ENCODE measurements around the gene CAMK1D.

CAMK1D gene

DNA sequence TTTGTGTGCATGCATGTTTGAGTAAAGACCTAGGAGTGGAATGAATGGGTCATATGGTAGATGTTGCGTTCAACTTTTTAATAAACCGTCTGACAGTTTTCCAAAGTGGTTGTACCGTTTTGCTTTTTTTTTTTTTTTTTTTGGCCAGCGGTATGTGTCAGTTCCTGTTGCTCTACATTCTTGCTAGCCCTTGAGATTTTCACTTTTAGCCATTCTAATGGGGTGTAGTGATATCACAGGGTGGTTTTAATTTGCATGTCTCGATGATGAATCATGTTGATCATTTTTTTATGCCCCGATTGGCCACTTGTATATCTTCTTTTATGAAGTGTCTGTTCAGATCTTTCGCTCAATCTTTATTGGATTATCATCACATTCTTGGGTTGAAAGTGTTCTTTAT, 320.7 kb downstream of the CAMK1D start:
- no peak for DNase-seq

DNA sequence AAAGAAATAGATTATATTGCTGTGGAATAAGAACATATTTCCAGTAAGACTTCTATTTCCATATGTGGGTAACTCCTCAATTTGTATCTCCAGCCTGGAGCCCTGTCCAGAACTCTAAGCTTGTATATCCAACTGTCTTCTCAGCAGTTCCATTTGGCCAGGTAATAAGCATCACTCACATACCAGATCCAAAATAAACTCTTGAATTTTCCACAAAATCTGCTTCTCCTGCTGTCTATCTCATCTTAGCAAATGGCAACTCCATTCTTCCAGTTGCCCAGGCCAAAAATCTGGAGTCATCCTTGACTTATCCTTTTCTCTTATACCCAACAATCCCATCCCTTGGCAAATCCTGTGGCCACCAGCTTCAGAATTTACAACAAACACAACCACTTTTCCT, 325.8 kb downstream of the CAMK1D start:
- DNase-seq = no peak

DNA sequence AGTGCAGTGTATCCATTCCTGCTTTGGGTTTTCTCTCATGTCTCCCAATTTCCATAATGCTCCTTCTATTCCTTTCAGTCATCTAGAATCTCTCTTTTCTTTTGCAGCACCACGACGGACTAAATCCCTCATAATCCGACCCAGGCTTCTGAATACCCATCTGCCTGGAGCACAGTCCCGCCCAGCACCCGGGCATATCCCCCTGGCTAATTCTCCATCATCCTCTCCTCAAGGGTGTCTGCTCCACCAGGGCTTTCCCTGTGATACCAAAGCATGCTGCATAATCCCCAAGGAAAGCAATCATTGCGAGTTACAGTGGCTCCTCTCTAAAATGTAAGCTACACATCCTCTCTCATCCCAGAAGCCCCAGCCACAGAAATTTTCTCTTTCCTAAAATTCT, 330.3 kb downstream of the CAMK1D start:
- no peak for DNase-seq

DNA sequence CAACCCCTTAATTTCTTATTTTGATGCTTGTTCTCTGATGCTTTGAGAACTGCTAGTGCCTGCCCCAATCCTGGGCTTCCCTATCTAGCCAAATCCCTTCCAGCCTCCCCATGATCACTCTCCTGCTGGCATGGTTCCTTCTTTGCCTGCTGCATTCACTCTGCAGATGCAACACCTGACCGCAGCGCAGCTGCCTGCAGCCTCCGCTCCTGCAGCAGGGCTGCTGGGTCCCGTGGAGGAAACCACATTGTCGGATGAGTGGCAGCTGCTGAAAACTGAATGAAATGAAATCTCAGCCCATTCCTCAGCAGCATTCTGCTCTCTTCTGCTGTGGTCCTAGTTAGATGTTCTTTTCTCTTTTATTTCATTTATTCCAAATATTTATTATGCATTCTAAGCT, 331.9 kb downstream of the CAMK1D start:
- DNase-seq = no peak

DNA sequence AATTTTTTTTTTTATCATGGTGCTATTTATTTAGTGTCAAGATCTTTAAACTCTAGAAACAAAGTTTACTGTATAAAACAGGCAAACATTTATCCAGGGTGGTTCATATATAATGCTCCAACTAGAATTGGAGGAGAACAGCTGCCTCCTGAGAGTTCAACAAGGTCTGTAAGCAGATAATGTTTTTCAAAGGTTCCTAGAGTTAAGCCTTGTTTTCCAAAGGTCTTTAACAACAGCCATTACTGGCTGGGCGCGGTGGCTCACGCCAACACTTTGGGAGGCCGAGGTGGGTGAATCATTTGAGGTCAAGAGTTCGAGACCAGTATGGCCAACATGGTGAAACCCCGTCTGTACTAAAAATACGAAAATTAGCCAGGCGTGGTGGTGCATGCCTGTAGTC, 335.4 kb downstream of the CAMK1D start:
- DNase-seq = no peak

DNA sequence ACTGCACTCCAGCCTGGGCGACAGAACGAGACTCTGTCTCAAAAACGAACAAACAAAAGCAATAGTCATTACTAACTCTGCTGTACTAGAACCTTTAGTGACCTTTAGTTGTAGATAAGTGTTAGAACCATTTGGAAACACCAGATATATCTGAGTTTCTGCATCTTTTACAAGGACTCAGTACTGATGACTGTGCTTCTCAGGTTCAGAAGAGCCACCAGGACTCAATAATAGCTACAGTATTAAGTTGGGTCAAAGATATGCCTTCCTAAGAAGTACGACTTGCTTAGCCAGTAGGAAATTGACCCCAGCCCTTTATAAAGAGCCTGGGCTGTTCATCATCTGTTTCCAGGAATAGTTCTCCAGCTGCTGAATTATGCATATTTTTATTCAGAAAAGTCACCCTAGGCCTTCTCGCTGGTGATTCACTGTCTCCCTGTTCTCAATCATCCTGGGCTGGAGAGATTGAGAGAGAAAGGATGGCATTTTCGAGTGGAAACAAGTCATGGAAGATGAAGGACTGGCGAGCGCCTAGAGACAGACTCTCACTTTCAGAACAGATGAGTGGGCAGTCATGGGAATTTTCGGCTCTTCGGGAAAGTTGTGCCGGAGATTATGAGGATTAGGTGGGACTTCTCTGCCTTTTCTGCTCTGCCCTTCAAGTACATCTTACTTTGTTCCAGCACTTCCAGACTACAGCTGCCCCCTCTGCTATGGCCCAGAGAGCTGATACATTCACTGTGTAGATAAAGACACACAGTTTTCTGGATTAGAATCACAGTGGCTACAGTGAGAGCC, 336.1 kb downstream of the CAMK1D start:
- no peak for DNase-seq

DNA sequence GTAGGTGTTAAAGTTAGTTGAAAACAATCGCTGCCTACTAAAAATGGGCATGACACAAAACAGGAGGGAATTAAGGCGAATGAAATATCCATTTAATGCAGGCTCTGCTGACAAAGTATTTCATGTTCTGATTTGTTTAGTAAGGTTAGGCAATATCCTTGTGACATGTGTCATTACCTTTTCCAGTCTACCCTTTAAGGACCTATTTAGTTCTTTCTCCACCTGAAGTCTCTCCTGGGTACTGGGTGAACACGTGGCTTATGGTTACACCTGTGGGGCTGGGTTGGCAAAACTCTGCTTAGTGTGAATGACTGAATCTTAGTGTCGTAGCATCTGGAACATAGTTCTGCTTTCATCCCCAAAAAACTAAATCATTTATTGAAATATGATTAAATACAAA, 338.6 kb downstream of the CAMK1D start:
- no peak for DNase-seq

DNA sequence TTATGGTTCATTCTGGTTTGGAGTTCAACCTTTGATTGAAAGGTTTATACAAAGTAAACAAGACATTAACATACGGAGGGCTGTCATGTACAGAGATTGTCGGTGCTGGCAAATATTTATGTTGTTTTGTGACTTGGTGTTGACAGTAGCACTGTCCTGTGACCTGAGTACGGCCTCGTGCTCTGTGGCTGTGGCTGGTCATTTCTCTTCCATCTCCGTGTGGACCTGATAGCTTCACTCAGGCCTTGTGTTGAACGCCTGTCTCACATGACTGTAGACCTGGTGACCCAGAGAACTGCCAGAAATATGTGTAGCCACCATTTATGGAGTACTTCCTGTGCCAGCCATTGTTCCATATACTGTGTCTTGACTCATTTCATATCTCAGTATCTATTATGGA, 340.5 kb downstream of the CAMK1D start:
- DNase-seq = peak; percentile 5

DNA sequence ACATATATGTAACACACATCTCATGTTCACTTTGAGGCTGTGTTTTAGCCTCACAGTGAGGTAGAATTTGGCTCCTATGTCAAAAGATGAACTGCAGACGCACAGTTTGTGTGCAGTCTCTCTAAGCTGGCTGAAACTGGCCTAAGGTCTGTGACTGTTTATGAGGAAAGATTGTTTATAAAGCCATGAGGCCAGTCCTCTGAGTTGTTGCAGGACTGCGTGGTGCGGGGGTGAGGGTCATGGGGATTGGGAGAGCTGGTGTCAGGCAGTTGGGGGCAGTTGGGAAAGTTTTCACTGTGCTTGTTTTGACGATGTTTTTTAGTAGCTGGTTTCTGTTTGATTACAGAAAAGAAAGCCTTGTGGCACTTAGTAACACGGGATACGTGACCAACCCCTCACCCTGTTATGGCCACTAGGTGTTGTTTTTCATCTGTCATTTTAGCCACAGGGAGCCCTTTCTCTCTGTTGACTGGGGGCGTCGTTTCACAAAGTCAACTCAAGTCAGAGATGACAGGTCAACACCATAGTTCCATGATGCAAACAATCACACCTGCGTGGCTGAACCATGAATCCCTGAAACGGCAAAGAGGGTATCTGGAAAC, 341.3 kb downstream of the CAMK1D start:
- DNase-seq = peak; percentile 77

DNA sequence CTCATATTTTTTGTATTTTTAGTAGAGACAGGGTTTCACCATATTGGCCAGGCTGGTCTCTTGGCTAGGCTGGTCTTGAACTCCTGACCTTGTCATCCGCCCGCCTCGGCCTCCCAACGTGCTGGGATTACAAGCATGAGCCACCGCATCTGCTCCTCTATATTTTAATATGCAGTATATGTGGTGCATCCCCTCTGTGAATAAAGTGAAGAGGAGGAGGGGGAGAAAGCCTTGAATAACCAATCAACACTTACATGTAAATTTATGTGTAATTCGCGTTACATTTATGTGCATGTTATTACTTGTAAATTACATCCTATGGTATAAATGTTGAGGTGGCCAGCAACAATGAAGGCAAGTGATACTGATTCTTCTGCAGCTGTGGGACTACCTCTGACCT, 342.2 kb downstream of the CAMK1D start:
- DNase-seq = no peak

DNA sequence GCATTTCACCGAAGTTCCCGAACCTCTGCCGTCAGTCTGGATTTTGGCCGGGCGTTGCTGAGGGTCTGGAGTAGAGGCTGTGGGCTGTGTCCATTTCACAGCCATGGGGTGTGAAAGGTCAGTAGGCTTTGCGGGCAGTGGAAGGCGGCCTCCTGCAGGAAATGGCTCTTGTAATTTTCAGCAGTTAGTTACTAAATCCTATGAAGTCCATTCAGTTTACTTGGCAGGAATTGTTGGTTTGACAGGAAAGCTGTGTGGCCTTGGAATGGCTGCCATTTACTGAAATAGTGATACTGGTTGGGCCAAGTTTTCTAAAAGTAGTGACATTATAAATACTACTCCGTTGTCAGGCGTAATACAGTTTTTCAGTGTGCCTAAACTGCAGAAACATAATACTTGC, 348.4 kb downstream of the CAMK1D start:
- DNase-seq = no peak

DNA sequence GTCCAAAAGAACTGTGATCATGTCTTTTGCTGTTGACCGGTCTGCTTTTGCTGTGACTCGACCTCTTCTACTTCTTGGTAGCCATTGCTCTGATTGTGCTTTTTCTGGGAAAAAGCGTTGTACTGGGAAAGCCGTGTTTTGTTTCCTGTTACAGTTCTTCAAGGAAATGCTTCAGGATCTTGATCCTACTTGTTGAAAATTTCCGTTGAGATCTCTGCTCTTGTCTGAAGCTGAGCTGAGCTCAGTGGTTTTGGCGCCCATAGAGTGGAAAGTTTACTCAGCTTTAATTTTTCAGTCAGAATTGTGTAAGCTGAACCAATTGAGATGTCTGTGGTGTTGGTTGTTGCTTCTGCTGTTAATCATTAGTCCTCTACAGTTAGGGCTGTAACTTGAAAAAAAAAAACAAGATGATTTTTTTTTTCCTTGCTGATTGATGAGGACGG, 349.9 kb downstream of the CAMK1D start:
- no peak for DNase-seq

DNA sequence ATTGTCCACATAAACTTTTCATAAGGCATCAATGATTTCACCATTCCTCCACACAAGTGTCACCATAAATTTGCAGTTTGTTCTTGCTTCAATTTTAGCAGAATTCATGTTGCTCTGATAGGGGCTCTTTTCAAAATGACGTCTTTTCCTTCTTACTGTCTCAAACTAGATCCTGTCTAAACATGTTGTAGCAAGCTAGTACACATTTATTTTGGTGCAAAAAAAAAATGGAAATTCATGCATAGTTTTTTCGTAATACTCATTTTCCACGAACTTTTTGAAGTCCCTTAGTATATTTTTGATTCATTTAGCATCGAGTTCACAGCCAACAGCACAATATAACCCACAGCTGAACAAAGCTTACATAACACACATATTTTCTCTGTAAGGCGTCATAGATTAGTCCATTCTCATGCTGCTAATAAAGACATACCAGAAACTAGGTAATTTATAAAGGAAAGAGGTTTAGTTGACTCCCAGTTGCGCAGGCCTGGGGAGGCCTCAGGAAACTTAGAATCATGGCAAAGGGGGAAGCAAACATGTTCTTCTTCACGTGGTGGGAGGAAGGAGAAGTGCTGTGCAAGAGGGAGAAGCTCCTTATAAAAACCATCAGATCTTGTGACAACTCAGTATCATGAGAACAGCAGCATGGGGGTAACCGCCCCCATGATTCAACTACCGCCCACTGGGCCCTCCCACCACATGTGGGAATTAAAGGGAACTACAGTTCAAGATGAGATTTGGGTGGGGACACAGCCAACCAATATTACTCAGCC, 350.6 kb downstream of the CAMK1D start:
- DNase-seq = no peak

DNA sequence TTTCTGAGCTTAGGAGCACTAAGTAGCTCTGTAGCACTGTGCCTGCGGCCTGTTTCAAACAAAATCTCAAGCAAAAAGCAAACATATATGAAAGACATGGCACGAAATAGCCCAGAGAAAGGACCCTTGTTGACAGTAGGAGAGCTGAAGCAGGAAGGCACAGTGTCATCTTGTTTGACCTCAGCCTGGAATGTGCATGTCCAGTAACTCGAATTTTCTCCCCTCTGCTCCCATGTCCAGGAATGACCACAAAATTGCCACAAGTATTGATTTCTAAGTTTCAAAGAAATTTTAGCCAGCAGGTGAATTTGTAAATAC, 351.2 kb downstream of the CAMK1D start:
- DNase-seq = no peak

DNA sequence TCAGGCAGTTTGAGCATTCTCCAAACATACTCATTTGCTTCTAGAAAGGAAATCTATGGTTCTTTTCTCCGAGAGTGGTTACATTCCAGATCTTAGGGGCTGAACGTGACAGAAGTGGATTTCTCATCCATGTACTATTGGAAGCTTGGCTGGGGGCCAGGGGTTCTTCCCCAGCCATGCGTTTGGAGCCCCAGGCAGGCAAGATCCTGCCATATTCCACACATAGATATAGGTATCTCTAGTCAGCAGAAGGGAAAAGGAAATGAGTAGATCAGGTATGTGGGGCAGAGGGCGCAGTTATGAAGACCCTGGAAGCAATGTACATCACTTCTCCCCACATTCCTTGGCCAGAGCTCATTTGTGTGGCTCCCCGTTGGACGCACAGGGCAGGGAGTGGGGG, 352.3 kb downstream of the CAMK1D start:
- DNase-seq = no peak

DNA sequence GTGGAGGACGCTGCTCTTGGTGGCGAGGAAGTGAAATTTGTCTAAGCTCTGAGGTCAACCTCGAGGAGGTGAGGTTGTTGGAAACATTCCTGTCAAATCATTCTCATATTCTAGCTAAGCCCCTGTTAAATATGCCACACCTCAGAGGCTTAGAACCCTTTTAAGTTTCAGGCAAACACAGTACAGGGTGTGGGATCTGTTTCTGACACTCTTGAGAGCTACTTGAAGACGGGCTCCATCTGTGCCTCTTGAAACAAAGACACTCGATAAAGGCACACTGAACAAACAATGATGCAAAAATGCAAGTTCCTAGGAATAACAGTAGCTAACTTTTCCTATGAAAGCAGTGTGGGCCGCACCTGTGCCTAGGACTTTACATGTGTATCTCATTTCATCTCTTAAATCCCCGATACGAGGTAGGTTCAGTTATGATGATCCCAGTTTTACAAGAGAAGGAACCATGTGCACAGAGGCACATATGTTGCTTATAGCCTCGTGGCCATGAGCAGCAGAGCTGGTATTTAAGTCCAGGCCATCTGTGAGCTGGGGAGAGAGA, 352.9 kb downstream of the CAMK1D start:
- no peak for DNase-seq

DNA sequence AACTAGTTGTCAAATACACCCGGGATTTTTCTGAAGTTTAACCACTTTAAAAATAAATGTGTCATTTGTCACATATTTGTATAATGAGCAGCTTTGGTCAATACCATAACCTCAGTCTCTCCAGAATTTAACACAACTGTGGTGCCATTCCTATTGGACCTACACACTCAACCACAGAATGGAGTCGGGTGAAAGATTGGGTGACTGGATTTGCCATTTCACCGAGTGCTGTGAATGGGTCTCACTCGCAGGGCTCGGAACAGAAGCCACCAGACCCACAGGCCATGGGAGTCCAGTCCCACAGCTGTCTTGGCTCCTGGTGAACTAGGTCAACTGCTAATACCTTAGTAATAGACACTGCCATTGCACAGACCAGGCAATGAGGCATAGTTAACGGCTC, 353.8 kb downstream of the CAMK1D start:
- no peak for DNase-seq

DNA sequence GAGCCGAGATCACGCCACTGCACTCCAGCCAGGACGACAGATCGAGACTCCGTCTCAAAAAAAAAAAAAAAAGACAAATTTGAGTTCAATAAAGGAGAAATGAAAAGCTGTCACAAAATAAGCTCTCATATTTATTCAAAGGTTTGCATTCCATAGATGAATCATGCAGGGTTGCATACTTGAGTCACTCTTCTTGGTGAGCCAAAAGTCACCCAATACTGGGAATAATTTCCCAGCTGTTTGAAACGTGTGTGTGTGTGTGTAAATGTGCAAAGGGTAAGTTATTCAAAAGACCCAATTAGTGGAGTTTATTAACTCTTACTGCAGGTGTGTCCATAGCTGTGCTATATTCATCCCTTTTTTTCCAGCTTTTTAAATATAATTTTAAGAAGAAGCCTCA, 354.5 kb downstream of the CAMK1D start:
- no peak for DNase-seq

DNA sequence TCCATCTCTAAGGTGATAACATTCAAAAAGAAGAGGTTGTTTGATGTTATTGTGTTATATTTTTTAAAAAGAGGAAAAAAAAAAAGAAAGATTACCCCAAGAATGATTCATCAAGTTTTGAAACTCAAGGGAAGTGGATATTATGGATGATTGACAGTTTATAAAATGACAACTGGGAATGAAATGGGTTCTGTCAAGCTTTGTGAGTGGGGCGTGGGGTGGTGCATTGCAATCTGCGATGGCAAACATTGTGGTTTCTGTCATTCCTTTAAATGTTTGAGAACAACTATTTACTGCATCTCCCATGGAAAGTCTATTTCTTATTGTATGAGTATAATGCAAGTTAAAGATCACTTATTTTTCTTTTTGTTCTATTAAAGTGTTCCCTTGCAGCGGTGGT, 355.1 kb downstream of the CAMK1D start:
- DNase-seq = no peak

DNA sequence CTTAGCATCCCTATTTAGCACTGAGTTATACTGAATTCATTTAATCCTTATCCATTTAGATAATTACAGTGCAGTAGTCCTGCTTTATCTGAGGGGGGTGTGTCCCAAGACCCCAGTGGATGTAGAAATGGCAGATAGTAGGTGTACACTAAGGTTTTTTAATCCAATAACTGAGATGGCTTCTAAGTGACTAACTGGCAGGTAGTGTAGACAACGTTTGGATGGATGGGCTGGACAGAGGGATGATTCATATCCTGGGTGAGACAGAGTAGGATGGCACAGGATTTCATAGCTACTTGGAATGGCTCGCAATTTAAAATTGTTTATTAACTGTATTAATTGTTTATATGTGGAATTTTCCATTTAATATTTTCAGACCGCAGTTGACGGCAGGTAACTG, 356.6 kb downstream of the CAMK1D start:
- DNase-seq = no peak

DNA sequence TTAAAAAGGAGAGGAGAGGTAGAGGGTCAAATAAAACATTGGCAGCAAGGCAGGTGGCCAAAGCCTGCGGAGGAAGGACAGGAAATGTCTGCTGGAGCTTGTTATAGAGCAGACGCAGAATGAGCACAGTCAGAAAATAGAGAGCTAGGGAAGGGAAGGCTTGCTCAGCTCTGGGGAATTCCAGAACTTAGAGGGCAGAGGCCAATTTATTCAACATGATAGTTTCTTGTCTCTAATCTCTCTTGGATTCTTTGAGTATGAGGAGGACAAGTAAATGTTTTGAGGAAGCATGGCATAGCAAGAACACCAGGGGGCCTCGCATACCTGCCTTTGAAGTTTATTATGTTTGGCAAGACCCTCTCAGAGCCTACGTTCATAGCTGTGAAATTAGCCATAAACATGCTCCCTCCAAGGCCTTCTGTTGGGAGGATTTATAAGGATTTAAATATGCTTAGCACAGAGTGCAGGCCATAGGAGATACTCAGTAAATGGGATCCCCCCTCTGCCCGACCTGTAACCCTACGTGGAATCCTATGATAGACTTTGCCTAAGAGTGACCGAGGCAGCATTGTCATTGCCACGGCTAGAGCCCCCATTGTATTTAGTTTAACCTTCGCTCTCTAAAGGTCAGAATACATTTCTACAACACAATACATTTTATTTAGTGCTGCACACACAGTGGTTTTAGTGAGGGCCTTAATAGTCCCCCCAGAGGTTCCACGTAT, 358.3 kb downstream of the CAMK1D start:
- peak; percentile 37 for DNase-seq

DNA sequence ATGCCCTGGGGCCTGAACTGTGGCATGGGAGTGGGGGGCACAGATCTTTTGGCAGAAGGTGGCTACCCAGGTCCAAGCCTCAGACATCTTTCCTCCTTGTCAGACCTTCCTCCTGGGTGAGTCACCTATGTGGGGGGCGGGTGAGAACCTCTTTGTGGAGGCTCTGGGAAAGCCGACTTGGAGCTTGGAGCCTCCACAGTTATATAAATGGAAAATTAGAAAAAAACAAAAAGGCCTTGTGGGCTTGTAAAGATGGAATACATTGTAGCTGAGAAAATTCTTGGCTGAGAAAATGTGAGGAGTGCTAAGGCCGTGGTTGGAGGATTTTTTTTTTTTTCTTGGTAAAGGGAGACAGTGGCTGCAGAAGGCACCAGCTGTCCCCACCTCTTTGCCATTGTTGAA, 359.7 kb downstream of the CAMK1D start:
- DNase-seq = no peak

DNA sequence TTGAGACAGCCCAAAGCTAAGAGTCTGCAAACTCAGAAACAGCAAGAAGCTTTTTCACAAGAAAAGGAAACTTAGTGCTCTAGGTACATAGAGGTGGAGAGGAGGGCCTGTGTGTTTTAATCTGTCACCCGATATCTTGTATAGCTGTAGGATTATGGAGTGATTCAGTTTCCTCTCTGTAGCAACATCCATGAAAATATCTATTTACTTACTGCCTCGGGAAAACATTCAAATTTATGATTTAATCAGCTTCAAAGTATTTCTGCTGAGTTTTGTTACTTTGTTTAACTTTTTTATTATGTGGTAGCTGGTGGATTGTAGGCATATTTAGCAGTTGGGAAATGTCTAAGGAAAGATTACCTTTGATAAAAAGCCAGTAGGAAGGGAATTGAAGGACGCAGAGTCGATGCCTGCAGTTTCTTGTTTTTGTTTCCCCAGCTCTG, 360.2 kb downstream of the CAMK1D start:
- no peak for DNase-seq

Data from COR-L47 (cell line).